GM23338 (cell line): ENCODE results near the gene IL1F10. TPM values are rescaled to one million over a fixed set of nuclear protein-coding genes. Genes with fewer than 3 reads are reported as not detected.
A peak's percentile ranks its signal among the peaks of the same experiment; 100 is the strongest.

ENCODE experiments used
- ATAC-seq: fragments of 200-7000 bp; cut with Tn5 transposase; 3 replicates; pipeline ENCODE4 v1.9.1; 2020
- DNase-seq: peaks from one replicate; pipeline ENCODE4 v3.0.0-alpha.2; 2015; ENCODE audit warnings: low spot score
- H2AFZ ChIP-seq: fragments of 200-600 bp; sonication (generic); 2 replicates; pipeline ENCODE4 v1.8.0; 2016; ENCODE audit warnings: antibody characterized with exemption, mild to moderate bottlenecking, moderate library complexity
- H3F3A ChIP-seq: fragments of 200-600 bp; sonication (generic); replicated peaks from 2 replicates; pipeline ENCODE4 v1.8.0; 2017; ENCODE audit warnings: antibody characterized with exemption, mixed run types, low read depth
- H3K27ac ChIP-seq: fragments of 200-600 bp; sonication (generic); 2 replicates; pipeline ENCODE4 v1.6.1; 2016; ENCODE audit warnings: low read depth
- H3K27me3 ChIP-seq: fragments of 200-600 bp; sonication (generic); 2 replicates; pipeline ENCODE4 v1.8.0; 2016; ENCODE audit warnings: mild to moderate bottlenecking, mixed run types, moderate library complexity; ENCODE audit not compliant: insufficient read depth
- H3K36me3 ChIP-seq: fragments of 200-600 bp; sonication (generic); 2 replicates; pipeline ENCODE4 v1.8.0; 2016; ENCODE audit warnings: mild to moderate bottlenecking; ENCODE audit not compliant: insufficient read depth
- H3K4me1 ChIP-seq: fragments of 200-600 bp; sonication (generic); 2 replicates; pipeline ENCODE4 v1.8.0; 2016; ENCODE audit warnings: mild to moderate bottlenecking, moderate library complexity; ENCODE audit not compliant: insufficient read depth
- H3K4me2 ChIP-seq: fragments of 200-600 bp; sonication (generic); 2 replicates; pipeline ENCODE4 v1.7.1; 2017; ENCODE audit warnings: mixed run types
- H3K4me3 ChIP-seq: fragments of 200-600 bp; sonication (generic); 2 replicates; pipeline ENCODE4 v1.6.1; 2016; ENCODE audit warnings: mixed run types
- H3K79me2 ChIP-seq: fragments of 200-600 bp; sonication (generic); replicated peaks from 2 replicates; pipeline ENCODE4 v1.8.0; 2017; ENCODE audit warnings: mild to moderate bottlenecking; ENCODE audit not compliant: insufficient read depth
- H3K9me2 ChIP-seq: fragments of 200-600 bp; sonication (generic); 2 replicates; pipeline ENCODE4 v1.8.0; 2017; ENCODE audit not compliant: insufficient read depth
- H4K20me1 ChIP-seq: fragments of 200-600 bp; sonication (generic); replicated peaks from 2 replicates; pipeline ENCODE4 v1.8.0; 2017; ENCODE audit warnings: mild to moderate bottlenecking; ENCODE audit not compliant: insufficient read depth
- H3K27ac Mint-ChIP-seq: 2 replicates; pipeline ENCODE4 v1.8.0; 2020; ENCODE audit warnings: inconsistent platforms, mild to moderate bottlenecking, moderate library complexity, mixed read lengths
- H3K27me3 Mint-ChIP-seq: 3 replicates; pipeline ENCODE4 v1.8.0; 2022; ENCODE audit warnings: low read depth, mild to moderate bottlenecking, moderate library complexity, mixed read lengths, inconsistent platforms; ENCODE audit not compliant: insufficient read depth, poor library complexity
- H3K36me3 Mint-ChIP-seq: 3 replicates; pipeline ENCODE4 v1.8.0; 2021; ENCODE audit warnings: low read depth, mild to moderate bottlenecking, inconsistent platforms, moderate library complexity, mixed read lengths
- H3K4me1 Mint-ChIP-seq: 3 replicates; pipeline ENCODE4 v1.8.0; 2020; ENCODE audit warnings: mild to moderate bottlenecking, inconsistent platforms, mixed read lengths
- H3K4me3 Mint-ChIP-seq: 3 replicates; pipeline ENCODE4 v1.8.0; 2021; ENCODE audit warnings: moderate library complexity, mild to moderate bottlenecking, inconsistent platforms, mixed read lengths
- H3K9me3 Mint-ChIP-seq: 3 replicates; pipeline ENCODE4 v1.8.0; 2020; ENCODE audit warnings: moderate library complexity, mild to moderate bottlenecking, inconsistent platforms, mixed read lengths
- CREB1 ChIP-seq: fragments of 250-450 bp; sonication (Bioruptor Pico); IDR thresholded peaks from 2 replicates; pipeline ENCODE4 v1.5.0; 2020; ENCODE audit warnings: low read depth, mild to moderate bottlenecking, moderate library complexity
- EZH2 ChIP-seq: fragments of 200-600 bp; sonication (generic); IDR thresholded peaks from one replicate; pipeline ENCODE4 v1.8.0; 2017; ENCODE audit warnings: antibody characterized with exemption, mild to moderate bottlenecking, low read depth; ENCODE audit not compliant: unreplicated experiment
- EZH2phosphoT487 ChIP-seq: fragments of 200-600 bp; sonication (generic); IDR thresholded peaks from one replicate; pipeline ENCODE4 v1.8.1; 2018; ENCODE audit warnings: antibody characterized with exemption; ENCODE audit not compliant: unreplicated experiment
- JUNB ChIP-seq: IDR thresholded peaks from one replicate; pipeline ENCODE4 v1.6.1; 2016; ENCODE audit warnings: antibody characterized with exemption; ENCODE audit not compliant: unreplicated experiment
- NANOG ChIP-seq: IDR thresholded peaks from 2 replicates; pipeline ENCODE4 v1.6.1; 2016; ENCODE audit warnings: antibody characterized with exemption, borderline replicate concordance
- POLR2AphosphoS5 ChIP-seq: IDR thresholded peaks from 2 replicates; pipeline ENCODE4 v1.6.1; 2016; ENCODE audit warnings: antibody characterized with exemption, low read depth
- STAT1 ChIP-seq: IDR thresholded peaks from one replicate; pipeline ENCODE4 v1.6.1; 2016; ENCODE audit warnings: antibody characterized with exemption; ENCODE audit not compliant: unreplicated experiment
- ZNF114 ChIP-seq: fragments of 250-450 bp; sonication (Bioruptor Pico); IDR thresholded peaks from 2 replicates; pipeline ENCODE4 v1.5.0; 2020; ENCODE audit warnings: mild to moderate bottlenecking, moderate library complexity
- ZNF331 ChIP-seq: fragments of 250-450 bp; sonication (Bioruptor Pico); IDR thresholded peaks from 2 replicates; pipeline ENCODE4 v1.5.0; 2020; ENCODE audit warnings: low read depth, mild to moderate bottlenecking, moderate library complexity
- polyA plus RNA-seq: library from polyadenylated mRNA; unstranded; fragments of >200 nt; fragmentation: Nextera tagmentation; extraction: Ambion mirVana; gene quantifications from 2 replicates; pipeline ENCODE4 v1.2.1, GENCODE V29; 2016
- total RNA-seq: library from RNA; depleted of rRNA; stranded (reverse); fragments of >200 nt; shearing (Covaris generic); gene quantifications from 2 replicates; pipeline ENCODE4 v1.2.3, GENCODE V29; 2014
- TF ChIP-seq, protein P1 (sequence below), 2 experiments: fragments of 200-600 bp in 1 of 2; sonication (generic) in 1 of 2; conservative IDR thresholded peaks; 2 replicates each; pipeline versions ENCODE4 v1.5.1 to v1.6.1; 2016 to 2017; ENCODE audit warnings: antibody characterized with exemption in 2 of 2, low read depth in 2 of 2, mild to moderate bottlenecking in 2 of 2, moderate library complexity in 1 of 2
- TF ChIP-seq, protein P2 (sequence below): IDR thresholded peaks from 2 replicates; pipeline ENCODE4 v1.6.1; 2016; ENCODE audit warnings: antibody characterized with exemption
- TF ChIP-seq, protein P3 (sequence below): IDR thresholded peaks from one replicate; pipeline ENCODE4 v1.6.1; 2018; ENCODE audit warnings: antibody characterized with exemption; ENCODE audit not compliant: unreplicated experiment

IL1F10 gene
- total and polyA plus RNA-seq, 2 experiments from 2014 or later: not detected

DNA sequence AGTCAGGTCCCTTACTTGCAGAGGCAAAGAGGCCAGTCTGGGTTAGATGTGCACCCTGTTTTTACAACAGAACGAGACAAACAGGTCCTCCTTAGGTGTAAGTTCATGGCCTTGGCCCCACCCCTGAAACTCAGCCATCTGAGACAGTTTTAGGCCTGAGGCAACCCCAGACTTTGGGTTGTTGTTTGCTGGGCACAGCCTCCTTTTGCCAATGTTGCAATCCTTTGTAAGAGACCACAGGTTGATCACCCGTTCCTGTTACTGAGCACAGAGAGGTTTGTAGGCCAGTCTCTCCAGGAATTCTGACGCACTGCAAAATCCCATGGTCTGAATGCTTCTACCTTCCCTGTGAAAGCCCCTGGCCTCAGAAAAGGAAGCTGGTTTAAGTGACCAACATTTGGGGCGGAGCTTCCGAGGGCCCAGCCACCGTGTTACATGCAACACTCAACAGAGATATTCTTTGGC, 44.1 kb downstream of the IL1F10 start:
- peaks cover 17% of the 10 kb centered on the region for H3K9me2 ChIP-seq
- no peaks in the 10 kb centered on the region for H3K36me3 Mint-ChIP-seq
- H3K27me3 ChIP-seq: no peaks in the 10 kb centered on the region
- H4K20me1 ChIP-seq: no peaks in the 10 kb centered on the region
- no peak overlapping the region for H3K27ac Mint-ChIP-seq
- ATAC-seq: no peak
- H3K27ac ChIP-seq: no peak overlapping the region
- H3K9me3 Mint-ChIP-seq: no peaks in the 10 kb centered on the region
- no peaks in the 10 kb centered on the region for H3K79me2 ChIP-seq
- peak overlapping the region; percentile 39; the same call in 1 of the 2 replicates for H2AFZ ChIP-seq
- H3K27me3 Mint-ChIP-seq: no peaks in the 10 kb centered on the region
- peaks cover 2% of the 10 kb centered on the region; the same call in 1 of the 3 replicates for H3K4me1 Mint-ChIP-seq
- H3K36me3 ChIP-seq: no peaks in the 10 kb centered on the region
- no peak overlapping the region for H3K4me3 Mint-ChIP-seq
- peaks cover 9% of the 10 kb centered on the region; the same call in 1 of the 2 replicates for H3K4me1 ChIP-seq
- TF ChIP-seq ZNF114 (CRISPR knock-in tag) (no peak), CREB1 (CRISPR knock-in tag) (no peak), POLR2AphosphoS5 (no peak)
- TF ChIP-seq, protein P1, sequence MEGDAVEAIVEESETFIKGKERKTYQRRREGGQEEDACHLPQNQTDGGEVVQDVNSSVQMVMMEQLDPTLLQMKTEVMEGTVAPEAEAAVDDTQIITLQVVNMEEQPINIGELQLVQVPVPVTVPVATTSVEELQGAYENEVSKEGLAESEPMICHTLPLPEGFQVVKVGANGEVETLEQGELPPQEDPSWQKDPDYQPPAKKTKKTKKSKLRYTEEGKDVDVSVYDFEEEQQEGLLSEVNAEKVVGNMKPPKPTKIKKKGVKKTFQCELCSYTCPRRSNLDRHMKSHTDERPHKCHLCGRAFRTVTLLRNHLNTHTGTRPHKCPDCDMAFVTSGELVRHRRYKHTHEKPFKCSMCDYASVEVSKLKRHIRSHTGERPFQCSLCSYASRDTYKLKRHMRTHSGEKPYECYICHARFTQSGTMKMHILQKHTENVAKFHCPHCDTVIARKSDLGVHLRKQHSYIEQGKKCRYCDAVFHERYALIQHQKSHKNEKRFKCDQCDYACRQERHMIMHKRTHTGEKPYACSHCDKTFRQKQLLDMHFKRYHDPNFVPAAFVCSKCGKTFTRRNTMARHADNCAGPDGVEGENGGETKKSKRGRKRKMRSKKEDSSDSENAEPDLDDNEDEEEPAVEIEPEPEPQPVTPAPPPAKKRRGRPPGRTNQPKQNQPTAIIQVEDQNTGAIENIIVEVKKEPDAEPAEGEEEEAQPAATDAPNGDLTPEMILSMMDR (conservative IDR thresholded peaks at IDR 0.05; ENCODE audit: low read depth in 2 of 2): no peak
- H3F3A ChIP-seq: no peaks in the 10 kb centered on the region
- no peak overlapping the region for H3K4me2 ChIP-seq
- H3K4me3 ChIP-seq: no peak overlapping the region
- DNase-seq: peak; percentile 5

DNA sequence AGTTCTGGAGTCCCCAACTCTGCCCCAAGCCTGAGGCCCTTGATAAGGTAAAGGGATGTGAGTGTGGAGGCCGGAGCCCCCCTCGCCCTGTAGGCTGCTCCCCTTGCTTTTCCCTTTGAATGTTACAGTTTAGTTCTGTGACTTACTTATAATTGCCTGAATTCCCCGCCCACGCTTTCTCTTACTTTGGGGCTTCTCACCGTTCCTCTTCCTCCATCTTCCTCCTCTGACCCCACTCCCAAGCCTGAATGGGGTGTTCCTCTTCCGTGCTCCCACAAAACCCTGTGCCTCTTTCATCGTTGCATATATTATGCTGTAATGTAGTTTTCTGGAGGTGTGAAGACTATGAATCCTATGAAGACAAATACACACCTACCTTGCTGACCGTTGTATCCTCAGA, 44.7 kb downstream of the IL1F10 start:
- H3K9me2 ChIP-seq: peaks cover 17% of the 10 kb centered on the region
- Mint-ChIP-seq H3K36me3 (no peaks in the 10 kb centered on the region), H3K27me3 (no peaks in the 10 kb centered on the region), H3K4me3 (no peak overlapping the region), H3K27ac (no peak overlapping the region), H3K9me3 (no peaks in the 10 kb centered on the region), H3K4me1 (peaks cover 2% of the 10 kb centered on the region; the same call in 1 of the 3 replicates)
- no peak for DNase-seq
- peaks cover 9% of the 10 kb centered on the region; the same call in 1 of the 2 replicates for H3K4me1 ChIP-seq
- no peaks in the 10 kb centered on the region for H3K36me3 ChIP-seq
- H4K20me1 ChIP-seq: no peaks in the 10 kb centered on the region
- H2AFZ ChIP-seq: peak overlapping the region; percentile 39; the same call in 1 of the 2 replicates
- H3F3A ChIP-seq: no peaks in the 10 kb centered on the region
- ATAC-seq: no peak
- no peak overlapping the region for H3K27ac ChIP-seq
- no peak overlapping the region for H3K4me2 ChIP-seq
- H3K4me3 ChIP-seq: no peak overlapping the region
- no peaks in the 10 kb centered on the region for H3K27me3 ChIP-seq
- H3K79me2 ChIP-seq: no peaks in the 10 kb centered on the region
- TF ChIP-seq, protein P2, sequence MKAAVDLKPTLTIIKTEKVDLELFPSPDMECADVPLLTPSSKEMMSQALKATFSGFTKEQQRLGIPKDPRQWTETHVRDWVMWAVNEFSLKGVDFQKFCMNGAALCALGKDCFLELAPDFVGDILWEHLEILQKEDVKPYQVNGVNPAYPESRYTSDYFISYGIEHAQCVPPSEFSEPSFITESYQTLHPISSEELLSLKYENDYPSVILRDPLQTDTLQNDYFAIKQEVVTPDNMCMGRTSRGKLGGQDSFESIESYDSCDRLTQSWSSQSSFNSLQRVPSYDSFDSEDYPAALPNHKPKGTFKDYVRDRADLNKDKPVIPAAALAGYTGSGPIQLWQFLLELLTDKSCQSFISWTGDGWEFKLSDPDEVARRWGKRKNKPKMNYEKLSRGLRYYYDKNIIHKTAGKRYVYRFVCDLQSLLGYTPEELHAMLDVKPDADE: no peak
- no peak for TF ChIP-seq EZH2
- no peak for TF ChIP-seq STAT1
- no peak for TF ChIP-seq NANOG
- TF ChIP-seq, protein P3, sequence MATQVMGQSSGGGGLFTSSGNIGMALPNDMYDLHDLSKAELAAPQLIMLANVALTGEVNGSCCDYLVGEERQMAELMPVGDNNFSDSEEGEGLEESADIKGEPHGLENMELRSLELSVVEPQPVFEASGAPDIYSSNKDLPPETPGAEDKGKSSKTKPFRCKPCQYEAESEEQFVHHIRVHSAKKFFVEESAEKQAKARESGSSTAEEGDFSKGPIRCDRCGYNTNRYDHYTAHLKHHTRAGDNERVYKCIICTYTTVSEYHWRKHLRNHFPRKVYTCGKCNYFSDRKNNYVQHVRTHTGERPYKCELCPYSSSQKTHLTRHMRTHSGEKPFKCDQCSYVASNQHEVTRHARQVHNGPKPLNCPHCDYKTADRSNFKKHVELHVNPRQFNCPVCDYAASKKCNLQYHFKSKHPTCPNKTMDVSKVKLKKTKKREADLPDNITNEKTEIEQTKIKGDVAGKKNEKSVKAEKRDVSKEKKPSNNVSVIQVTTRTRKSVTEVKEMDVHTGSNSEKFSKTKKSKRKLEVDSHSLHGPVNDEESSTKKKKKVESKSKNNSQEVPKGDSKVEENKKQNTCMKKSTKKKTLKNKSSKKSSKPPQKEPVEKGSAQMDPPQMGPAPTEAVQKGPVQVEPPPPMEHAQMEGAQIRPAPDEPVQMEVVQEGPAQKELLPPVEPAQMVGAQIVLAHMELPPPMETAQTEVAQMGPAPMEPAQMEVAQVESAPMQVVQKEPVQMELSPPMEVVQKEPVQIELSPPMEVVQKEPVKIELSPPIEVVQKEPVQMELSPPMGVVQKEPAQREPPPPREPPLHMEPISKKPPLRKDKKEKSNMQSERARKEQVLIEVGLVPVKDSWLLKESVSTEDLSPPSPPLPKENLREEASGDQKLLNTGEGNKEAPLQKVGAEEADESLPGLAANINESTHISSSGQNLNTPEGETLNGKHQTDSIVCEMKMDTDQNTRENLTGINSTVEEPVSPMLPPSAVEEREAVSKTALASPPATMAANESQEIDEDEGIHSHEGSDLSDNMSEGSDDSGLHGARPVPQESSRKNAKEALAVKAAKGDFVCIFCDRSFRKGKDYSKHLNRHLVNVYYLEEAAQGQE: no peak
- TF ChIP-seq, protein P1 (conservative IDR thresholded peaks at IDR 0.05; ENCODE audit: low read depth in 2 of 2): no peak
- no peak for TF ChIP-seq ZNF114 (CRISPR knock-in tag)
- TF ChIP-seq JUNB: no peak
- no peak for TF ChIP-seq ZNF331 (CRISPR knock-in tag)
- no peak for TF ChIP-seq EZH2phosphoT487
- TF ChIP-seq POLR2AphosphoS5: no peak
